Heart left ventricle (tissue), 16 donors: ENCODE measurements around the gene EYS. TPM values are rescaled to one million over a fixed set of nuclear protein-coding genes. Genes with fewer than 3 reads are reported as not detected.

Experiments used
- ATAC-seq, 4 donors: fragments of 200-7000 bp; cut with Tn5 transposase; one replicate each; pipeline ENCODE4 v1.9.1; 2020 to 2022; ENCODE audit warnings: moderate library complexity in 4 of 4, mild to moderate bottlenecking in 3 of 4, moderate number of reproducible peaks in 1 of 4
- DNase-seq, 5 donors: peaks; one replicate each; pipeline ENCODE4 v3.0.0-alpha.2; 2020
- H3K27ac ChIP-seq, 12 donors: fragments of 200-600 bp; sonication (generic) in 4 of 12; one replicate each; pipeline versions ENCODE4 v1.5.0 to v1.8.0; 2016 to 2022; ENCODE audit warnings: mild to moderate bottlenecking in 2 of 12
- H3K27me3 ChIP-seq, 9 donors: fragments of 200-600 bp; sonication (generic) in 2 of 9; one replicate each; pipeline versions ENCODE4 v1.5.1 to v1.8.0; 2016 to 2022; ENCODE audit warnings: mild to moderate bottlenecking in 3 of 9
- H3K36me3 ChIP-seq, 9 donors: fragments of 200-600 bp; sonication (generic) in 2 of 9; one replicate each; pipeline versions ENCODE4 v1.5.0 to v1.8.0; 2018 to 2022; ENCODE audit warnings: mild to moderate bottlenecking in 2 of 9
- H3K4me1 ChIP-seq, 12 donors: fragments of 200-600 bp; sonication (generic) in 4 of 12; one replicate each; pipeline versions ENCODE4 v1.5.0 to v1.8.0; 2016 to 2022; ENCODE audit warnings: mild to moderate bottlenecking in 3 of 12
- H3K4me3 ChIP-seq, 12 donors: fragments of 200-600 bp; sonication (generic) in 4 of 12; one replicate each; pipeline versions ENCODE4 v1.5.0 to v1.8.0; 2017 to 2022; ENCODE audit warnings: mild to moderate bottlenecking in 9 of 12, moderate library complexity in 4 of 12
- H3K9me3 ChIP-seq, 12 donors: fragments of 200-600 bp; sonication (generic) in 4 of 12; one replicate each; pipeline versions ENCODE4 v1.5.0 to v1.8.0; 2016 to 2022; ENCODE audit warnings: mild to moderate bottlenecking in 1 of 12
- POLR2A ChIP-seq, 2 donors: fragments of 450-650 bp; IDR thresholded peaks; one replicate each; pipeline ENCODE4 v1.6.1; 2017; ENCODE audit warnings: antibody characterized with exemption in 2 of 2, mild to moderate bottlenecking in 2 of 2, moderate library complexity in 2 of 2
- WGBS, 4 donors: extraction: QIAGEN DNeasy Blood & Tissue Kit in 2 of 4; methylation state at CpG; one replicate each; pipeline versions ENCODE4 v1.1.5 to v1.1.7; 2013 to 2018; 5-methylcytosine and 5-hydroxymethylcytosine counted together
- intact Hi-C, 10 donors: fragments of 100-400 bp; cut with DNase I; formaldehyde crosslinking; loops; one replicate each; pipeline versions ENCODE4 v1.11.1 to v1.14.2; 2022
- polyA plus RNA-seq, 2 donors: library from polyadenylated mRNA; stranded (reverse); fragments of 200-250 nt; gene quantifications; one replicate each; pipeline ENCODE4 v1.2.3, GENCODE V29; 2013
- total RNA-seq, 9 donors: library from RNA; depleted of rRNA in 2 of 9; stranded (reverse); fragments of >200 nt in 2 of 9; fragmentation: NEBNext Ultra II Directional in 3 of 9; extraction: Animal tissue kit (Norgen Biotek cat#: 25700) in 3 of 9; gene quantifications; one replicate each; pipeline versions ENCODE4 v1.1.0 to v1.2.4, GENCODE V29; 2016 to 2023
- TF ChIP-seq, protein P1 (sequence below), 12 donors: fragments of 200-600 bp; sonication (generic) in 4 of 12; IDR thresholded peaks; one replicate each; pipeline versions ENCODE4 v1.5.0 to v1.8.0; 2018 to 2022; ENCODE audit warnings: antibody characterized with exemption in 12 of 12, mild to moderate bottlenecking in 5 of 12
- donor health status: ischemic (EF 13 %, LVEDD 7.1; RV severe dilation, severe dysfunction).
- donor health status: healthy with polysubstance abuse.
- donor health status: DM: no; HTN: yes; CAD: no.
- donor health status: DM: no; HTN: no; CAD: no.
- donor health status: ischemic (EF 25% LVEDD 6.9; RV normal size, moderate dysfunction).
- donor health status: ischemic (EF 25% LVEDD 5.7; RV mildly dilated, moderate dysfunction).
- donor health status: healthy.
- donor health status: DM: yes; HTN: yes; CAD: no.
- donor health status: ischemic (EF 35%, LVEDD 5.7; RV mildly dilated, moderate dysfunction).
- donor health status: nonischemic (EF 11% LVEDD 7.7; RV severe dilation, severe dysfunction).
- donor health status: DM: yes; HTN: yes; CAD: no.
- donor health status: PGD.
- donor health status: ischemic (EF 29% LVEDD 5.4; RV normal size, mild dysfunction).
- donor health status: nonischemic (EF 23%, LVEDD 6.1; RV moderate dilation, normal function).

Gene EYS
- total and polyA plus RNA-seq, 11 donors: 0.07 to 0.27 (median 0.08) TPM; not detected in 8

GRCh38 chr6:64428186-64428585, 1278.8 kb downstream of the EYS start:
- TF ChIP-seq POLR2A (IDR thresholded peaks at IDR 0.05): no peak
- TF ChIP-seq, protein P1, sequence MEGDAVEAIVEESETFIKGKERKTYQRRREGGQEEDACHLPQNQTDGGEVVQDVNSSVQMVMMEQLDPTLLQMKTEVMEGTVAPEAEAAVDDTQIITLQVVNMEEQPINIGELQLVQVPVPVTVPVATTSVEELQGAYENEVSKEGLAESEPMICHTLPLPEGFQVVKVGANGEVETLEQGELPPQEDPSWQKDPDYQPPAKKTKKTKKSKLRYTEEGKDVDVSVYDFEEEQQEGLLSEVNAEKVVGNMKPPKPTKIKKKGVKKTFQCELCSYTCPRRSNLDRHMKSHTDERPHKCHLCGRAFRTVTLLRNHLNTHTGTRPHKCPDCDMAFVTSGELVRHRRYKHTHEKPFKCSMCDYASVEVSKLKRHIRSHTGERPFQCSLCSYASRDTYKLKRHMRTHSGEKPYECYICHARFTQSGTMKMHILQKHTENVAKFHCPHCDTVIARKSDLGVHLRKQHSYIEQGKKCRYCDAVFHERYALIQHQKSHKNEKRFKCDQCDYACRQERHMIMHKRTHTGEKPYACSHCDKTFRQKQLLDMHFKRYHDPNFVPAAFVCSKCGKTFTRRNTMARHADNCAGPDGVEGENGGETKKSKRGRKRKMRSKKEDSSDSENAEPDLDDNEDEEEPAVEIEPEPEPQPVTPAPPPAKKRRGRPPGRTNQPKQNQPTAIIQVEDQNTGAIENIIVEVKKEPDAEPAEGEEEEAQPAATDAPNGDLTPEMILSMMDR (IDR thresholded peaks at IDR 0.05): no peak
- 67 to 76% (median 73%) methylated on average over 1 of the region's 1 CpG for WGBS, 4 donors
- H3K36me3 ChIP-seq: no peaks in the 10 kb centered on the region
- ATAC-seq (no peak), DNase-seq (no peak)
- no peaks in the 10 kb centered on the region for H3K9me3 ChIP-seq
- H3K27me3 ChIP-seq: no peaks in the 10 kb centered on the region
- intact Hi-C loops: no loop called here
- no peaks in the 10 kb centered on the region for H3K4me1 ChIP-seq
- H3K4me3 ChIP-seq: no peak overlapping the region
- H3K27ac ChIP-seq: no peak overlapping the region

GRCh38 chr6:64415926-64416325, 1291.1 kb downstream of the EYS start:
- Histone ChIP-seq H3K36me3 (no peaks in the 10 kb centered on the region), H3K4me3 (no peak overlapping the region), H3K27ac (no peak overlapping the region), H3K4me1 (no peaks in the 10 kb centered on the region), H3K27me3 (no peaks in the 10 kb centered on the region), H3K9me3 (peaks cover 0 to 10% (median 0%) of the 10 kb centered on the region in 12 donors)
- intact Hi-C loops: no loop called here
- DNase-seq (no peak), ATAC-seq (no peak)
- WGBS, 4 donors: 32 to 56% (median 43%) methylated on average over 2 of the region's 2 CpGs
- TF ChIP-seq POLR2A (IDR thresholded peaks at IDR 0.05): no peak
- TF ChIP-seq, protein P1 (IDR thresholded peaks at IDR 0.05): no peak

DNA sequence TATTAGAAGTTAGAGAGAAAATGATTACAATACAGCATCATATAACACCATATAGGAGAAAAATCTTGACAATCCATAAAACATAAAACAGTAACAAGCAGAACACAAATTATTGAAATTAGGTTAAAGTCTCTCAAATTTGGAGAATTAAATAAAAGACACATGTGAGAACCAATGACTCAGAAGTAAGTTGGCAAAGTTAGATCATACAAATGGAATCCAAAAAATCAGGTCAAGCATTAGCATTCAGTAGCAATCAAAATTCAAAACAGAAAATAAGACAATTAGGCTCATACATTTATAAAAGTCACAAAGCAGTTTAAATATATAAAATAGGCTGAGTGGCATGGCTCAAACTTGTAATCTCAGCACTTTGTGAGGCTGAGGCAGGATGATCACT, 1295.8 kb downstream of the EYS start:
- H3K27ac ChIP-seq: no peak overlapping the region
- no peaks in the 10 kb centered on the region for H3K27me3 ChIP-seq
- intact Hi-C loops: no loop called here
- no peaks in the 10 kb centered on the region for H3K4me1 ChIP-seq
- DNase-seq: no peak
- no peaks in the 10 kb centered on the region for H3K9me3 ChIP-seq
- no peak for TF ChIP-seq POLR2A (IDR thresholded peaks at IDR 0.05)
- TF ChIP-seq, protein P1 (IDR thresholded peaks at IDR 0.05): no peak
- H3K4me3 ChIP-seq: no peak overlapping the region
- ATAC-seq: no peak
- H3K36me3 ChIP-seq: no peaks in the 10 kb centered on the region

DNA sequence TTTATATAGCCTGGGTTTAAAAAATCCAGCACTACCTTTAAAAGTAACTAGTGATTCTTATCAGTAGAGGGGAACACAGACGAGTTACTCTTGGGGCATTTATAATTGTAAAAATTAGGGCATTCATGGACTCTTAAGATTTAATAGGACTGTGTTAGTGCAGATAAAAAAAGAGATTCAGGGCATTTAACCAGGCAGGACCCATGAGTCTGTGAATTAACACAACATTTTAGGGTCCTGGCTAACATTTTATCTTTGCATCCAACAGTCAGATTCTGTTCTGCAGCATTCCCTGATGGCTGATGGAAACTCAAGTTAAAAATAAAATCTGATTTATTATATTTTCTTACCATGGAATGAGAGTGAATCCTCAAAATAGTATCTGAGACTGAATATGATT, 1297.1 kb downstream of the EYS start:
- TF ChIP-seq POLR2A (IDR thresholded peaks at IDR 0.05): no peak
- TF ChIP-seq, protein P1 (IDR thresholded peaks at IDR 0.05): no peak
- H3K9me3 ChIP-seq: no peaks in the 10 kb centered on the region
- no peak for ATAC-seq
- DNase-seq: no peak
- no peak overlapping the region for H3K27ac ChIP-seq
- intact Hi-C loops: no loop called here
- no peak overlapping the region for H3K4me3 ChIP-seq
- no peaks in the 10 kb centered on the region for H3K27me3 ChIP-seq
- WGBS, 4 donors: 67 to 85% (median 75%) methylated on average over 1 of the region's 1 CpG
- H3K36me3 ChIP-seq: no peaks in the 10 kb centered on the region
- H3K4me1 ChIP-seq: no peaks in the 10 kb centered on the region
